GM18517 (cell line): ENCODE data around the gene LPCAT3.
"Not testable (repeated sequence)": the region's sequence is repeated elsewhere in the genome, so short reads cannot be mapped to it uniquely, and the experiment has no call there.

Source experiments
- ATAC-seq: cut with Tn5 transposase; IDR thresholded peaks from one replicate; pipeline ENCODE4 v1.9.1; 2021; ENCODE audit warnings: mild to moderate bottlenecking, moderate library complexity; ENCODE audit not compliant: unreplicated experiment

Gene LPCAT3

GRCh38 chr12:7018350-7019042 is at the start of gene LPCAT3:
Gene LPCAT3 (minus strand): TSS chr12:7018476. CDS start chr12:7018424, 52 bp downstream.
- peak; percentile 92 for ATAC-seq

- ATAC-seq, result no peak
These were observed 48.8 kb upstream of the LPCAT3 start for GRCh38 chr12:7067096-7067495.

DNA sequence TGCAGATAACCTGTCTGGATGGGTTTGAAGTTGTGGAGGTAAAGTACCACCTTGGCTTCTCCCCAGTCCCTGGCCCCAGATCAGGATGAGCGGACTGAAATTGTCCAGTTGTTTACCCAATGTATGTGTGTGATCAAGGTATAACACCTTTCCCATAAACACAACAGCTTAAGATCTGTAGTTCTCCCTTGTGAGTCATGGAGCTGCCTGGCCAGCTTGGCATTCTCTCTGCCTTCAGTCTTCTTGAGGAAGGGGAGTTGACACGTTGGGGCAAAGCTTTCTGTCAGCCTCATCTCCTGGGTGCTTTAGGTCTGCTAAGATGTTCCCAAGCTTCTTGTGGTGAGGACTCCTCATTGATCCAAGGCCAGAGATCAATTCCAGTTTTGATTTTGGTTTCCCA is 48.3 kb upstream of the LPCAT3 start:
- no peak for ATAC-seq

- ATAC-seq, result no peak
These were observed 46.9 kb upstream of the LPCAT3 start for GRCh38 chr12:7065073-7065623.

- ATAC-seq, result no peak
These were observed 46.2 kb upstream of the LPCAT3 start for GRCh38 chr12:7064516-7064915.

DNA sequence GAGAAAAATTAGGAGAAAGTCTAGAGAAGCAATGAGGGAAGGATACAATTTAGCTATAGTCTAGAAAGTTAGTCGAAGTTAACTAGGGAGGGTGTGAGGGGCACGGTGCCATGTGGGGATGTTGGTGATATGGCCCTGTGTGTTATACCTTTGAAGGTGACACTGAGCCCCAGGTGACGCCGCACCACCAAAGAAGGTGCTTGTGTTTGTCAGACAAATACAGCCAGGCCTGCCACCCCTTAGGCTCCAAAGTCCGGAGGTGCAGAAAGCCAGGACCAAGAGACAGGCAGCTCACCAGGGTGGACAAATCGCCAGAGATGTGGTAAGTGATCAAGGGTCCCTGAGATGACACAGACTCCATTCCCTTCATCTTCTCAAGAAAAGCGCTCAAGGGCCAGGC is 43.3 kb upstream of the LPCAT3 start:
- ATAC-seq, result no peak

DNA sequence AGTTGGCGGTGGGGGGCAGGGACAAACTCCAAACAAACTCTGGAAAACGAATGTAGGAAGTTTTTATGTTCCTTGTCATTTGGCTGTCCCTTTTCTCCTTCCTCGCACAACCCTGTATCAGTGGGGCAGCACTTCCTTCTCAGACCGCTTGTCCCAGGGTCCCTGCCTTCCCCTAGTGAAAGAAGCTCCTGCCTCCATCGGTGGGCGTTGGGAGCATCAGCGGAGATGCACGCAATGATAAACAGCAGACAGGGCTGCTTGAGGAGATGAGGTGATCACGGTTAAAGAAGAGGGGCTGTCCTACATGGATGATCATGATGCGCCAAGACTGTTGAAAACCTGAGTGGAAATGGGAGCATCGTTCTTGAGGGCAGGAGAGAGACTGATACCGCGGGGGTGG is 42.9 kb upstream of the LPCAT3 start:
- ATAC-seq, result no peak

DNA sequence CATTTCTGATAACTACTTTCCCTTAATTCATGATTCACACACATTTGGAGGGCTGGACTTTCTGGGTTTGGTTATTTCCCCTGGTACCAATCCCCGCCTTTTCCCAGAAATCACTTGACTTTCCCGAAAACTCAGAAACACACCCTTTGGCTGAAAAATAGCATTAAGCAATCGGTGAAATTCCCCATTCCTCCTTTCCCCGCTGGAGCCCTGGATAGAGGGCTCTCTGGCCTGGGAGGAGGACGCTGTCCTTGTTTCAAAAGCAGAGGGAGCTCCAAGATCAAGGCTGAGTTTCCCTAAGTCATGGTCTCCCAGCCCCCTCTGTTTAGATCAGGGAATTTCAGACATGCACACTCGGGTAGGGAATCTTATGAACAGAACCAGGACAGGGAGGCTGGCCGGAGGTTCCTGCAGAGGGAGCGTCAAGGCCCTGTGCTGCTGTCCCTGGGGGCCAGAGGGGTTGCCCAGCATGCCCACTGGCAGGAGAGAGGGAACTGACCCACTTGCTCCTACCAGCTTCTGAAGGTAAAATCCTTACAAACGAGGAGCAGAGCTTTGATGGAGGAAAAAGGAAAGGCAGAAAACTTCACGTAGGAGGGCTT is 42.2 kb upstream of the LPCAT3 start, which contains the start of gene C1S:
C1S (plus strand) TSS at position 366 of the 602 bp plus-strand sequence. CDS start 1,195 bp downstream, outside the sequence.
- no peak for ATAC-seq

GRCh38 chr12:7059780-7060179 is 41.5 kb upstream of the LPCAT3 start:
- no peak for ATAC-seq

DNA sequence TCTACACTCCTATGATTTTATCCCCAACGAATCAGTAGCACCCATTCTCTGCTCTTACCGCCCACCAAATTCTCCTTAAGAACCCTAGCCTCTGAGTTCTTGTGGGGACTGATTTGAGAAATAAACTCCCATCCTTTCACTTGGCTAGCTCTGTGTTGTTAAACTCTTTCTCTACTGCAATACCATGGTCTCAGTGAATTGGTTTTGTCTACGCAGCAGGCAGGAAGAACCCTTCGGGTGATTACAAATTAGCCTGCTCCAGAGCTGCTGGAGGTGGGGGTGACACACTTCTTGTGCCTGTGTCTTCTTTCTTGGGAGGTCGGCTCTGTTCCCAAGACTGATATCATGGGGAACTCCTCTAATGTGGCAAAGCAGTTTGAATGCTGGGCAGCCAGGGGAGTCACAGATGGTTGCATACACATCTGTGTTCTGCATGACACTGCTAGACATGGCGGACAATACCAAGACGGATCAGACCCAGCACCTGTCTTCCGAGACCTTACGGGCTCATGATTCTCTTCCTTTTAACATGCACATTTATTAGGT is 40.6 kb upstream of the LPCAT3 start:
- no peak for ATAC-seq

- no peak for ATAC-seq
These were observed 40.0 kb upstream of the LPCAT3 start for GRCh38 chr12:7058163-7058845.

DNA sequence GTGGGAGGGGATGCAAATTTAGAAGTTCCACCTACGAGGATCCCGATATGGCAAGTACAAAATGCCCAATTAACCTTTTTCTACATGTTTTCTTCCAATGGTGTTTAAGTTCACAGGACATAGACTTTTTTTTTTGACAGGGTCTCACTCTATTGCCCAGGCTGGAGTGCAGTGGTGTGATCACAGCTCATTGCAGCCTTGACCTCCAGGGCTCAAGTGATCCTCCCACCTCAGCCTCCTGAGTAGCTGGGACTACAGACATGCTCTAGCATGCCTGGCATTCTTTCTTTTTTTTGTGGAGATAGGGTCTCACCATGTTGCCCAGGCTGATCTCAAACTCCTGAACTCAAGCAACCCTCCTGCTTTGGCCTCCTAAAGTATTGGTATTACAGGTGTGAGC is 37.5 kb upstream of the LPCAT3 start:
- ATAC-seq, result not testable (repeated sequence)

GRCh38 chr12:7054925-7055324 is 36.6 kb upstream of the LPCAT3 start:
- no peak for ATAC-seq

- not testable (repeated sequence) for ATAC-seq
These were observed 31.7 kb upstream of the LPCAT3 start for GRCh38 chr12:7049973-7050372.

- ATAC-seq, result not testable (repeated sequence)
These were observed 31.2 kb upstream of the LPCAT3 start for GRCh38 chr12:7049445-7049951.

DNA sequence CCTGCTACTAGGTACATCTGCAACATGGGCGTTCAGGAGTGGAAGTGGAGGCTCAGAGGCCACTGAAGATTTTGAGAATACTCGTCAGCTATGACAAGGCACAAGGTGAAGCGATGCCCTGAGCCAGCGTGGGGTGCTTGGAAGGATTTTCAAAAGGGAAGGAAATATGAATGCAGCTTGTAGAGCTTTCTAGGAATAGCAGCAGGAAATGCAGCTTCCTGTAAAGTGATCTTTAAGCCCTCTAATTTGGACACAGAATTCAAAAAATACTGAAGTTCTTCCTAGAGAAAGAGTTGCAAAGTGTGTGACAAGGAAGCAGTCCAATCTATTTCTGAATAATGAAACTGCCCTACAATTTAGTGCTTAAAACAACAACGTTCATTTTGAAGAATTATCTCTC is 29.0 kb upstream of the LPCAT3 start:
- ATAC-seq, result no peak

DNA sequence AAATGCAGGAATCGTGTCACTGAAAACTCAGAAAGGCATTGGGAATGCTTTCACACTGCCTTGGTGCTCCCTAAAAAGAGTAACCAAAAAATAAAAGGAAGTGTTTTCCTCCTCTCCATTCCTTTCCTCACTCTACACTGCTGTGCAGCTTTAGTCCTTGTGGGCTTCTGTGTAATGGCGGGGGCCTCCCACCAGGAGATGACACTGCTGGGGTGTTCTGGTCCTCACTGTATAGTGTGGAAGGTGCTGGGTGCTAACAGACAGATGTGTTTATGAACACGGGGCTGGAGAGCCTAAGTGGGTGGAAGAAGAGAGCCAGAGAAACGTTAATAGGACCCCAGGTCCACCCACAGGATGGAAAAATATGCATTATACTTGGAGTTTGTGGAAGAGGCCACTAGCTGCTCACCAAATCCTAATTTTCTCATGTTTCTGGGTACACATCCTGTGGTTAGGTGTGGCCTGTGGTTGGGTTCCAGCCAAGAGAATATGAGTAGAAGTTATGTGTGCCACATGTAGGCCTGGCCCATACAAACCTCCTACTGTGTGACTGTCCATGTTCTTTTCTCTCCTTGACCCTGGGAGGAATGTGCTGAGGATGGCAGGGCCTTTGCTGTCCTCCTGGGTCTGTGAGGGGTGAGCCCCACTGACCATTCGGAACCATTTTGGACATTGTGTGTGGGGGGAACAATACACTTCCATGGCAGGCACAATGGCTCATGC is 28.3 kb upstream of the LPCAT3 start:
- no peak for ATAC-seq

DNA sequence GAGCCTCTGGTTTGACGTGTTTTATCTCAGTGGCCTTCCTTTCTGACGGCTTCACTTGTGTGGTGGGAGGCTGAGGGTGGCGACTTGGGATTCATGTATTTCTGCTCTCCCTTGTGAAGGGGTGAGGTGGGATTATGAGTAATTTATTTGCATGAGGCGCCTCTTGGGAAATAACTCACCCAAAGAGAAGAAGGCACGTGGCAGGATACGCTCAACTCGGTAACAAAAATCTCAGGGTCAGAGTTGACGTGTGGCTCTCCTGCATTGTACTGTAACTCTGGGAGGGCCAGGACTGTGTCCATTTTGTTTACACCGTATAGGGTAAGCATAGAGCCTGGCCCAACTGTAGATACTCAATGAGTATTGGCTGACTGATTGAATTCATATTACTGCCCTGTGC is 27.6 kb upstream of the LPCAT3 start:
- no peak for ATAC-seq

DNA sequence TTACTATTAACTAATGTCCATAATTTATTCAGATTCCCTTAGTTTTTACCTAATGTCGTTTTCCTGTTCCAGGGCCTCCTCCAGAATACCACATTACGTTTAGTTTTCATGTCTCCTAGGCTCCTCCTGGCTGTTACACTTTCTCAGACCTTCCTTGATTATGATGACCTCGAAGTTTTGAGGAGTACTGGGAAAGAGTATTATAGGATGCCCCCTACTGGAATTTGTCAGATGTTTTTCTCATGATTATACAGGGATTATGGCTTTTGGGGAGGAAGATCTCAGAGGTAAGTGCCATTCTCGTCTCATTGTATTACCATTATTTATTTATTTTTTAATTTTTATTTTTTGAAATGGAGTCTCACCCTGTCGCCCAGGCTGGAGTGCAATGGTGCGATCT is 24.6 kb upstream of the LPCAT3 start:
- ATAC-seq, result no peak

- ATAC-seq, result no peak
These were observed 21.1 kb upstream of the LPCAT3 start for GRCh38 chr12:7039403-7039802.

- no peak for ATAC-seq
These were observed 20.3 kb upstream of the LPCAT3 start for GRCh38 chr12:7038591-7038990.
